K562 (cell line): Measurements from ENCODE around the gene RGS6. TPM values are rescaled to one million over a fixed set of nuclear protein-coding genes. Genes with fewer than 3 reads are reported as not detected.

Experiments used
- ATAC-seq: fragments of 200-7000 bp; cut with Tn5 transposase; 3 replicates; pipeline ENCODE4 v1.9.1; 2020; ENCODE audit warnings: moderate library complexity
- BruUV-seq: library from RNA; stranded (reverse); fragments of 400-500 nt; replicated peaks from 2 replicates; lab custom pipeline; 2021; lab: Mats Ljungman, UMichigan
- CTCF ChIA-PET: fragments of 300-600 bp; formaldehyde crosslinking; extraction: SDS; loops from one replicate; lab custom pipeline; 2021; ENCODE audit warnings: low intra/inter-chr PET ratio; lab: Yijun Ruan, JAX
- POLR2A ChIA-PET: fragments of 300-600, 350-650 bp; sonication (Branson Sonifier 250); formaldehyde crosslinking; extraction: SDS; loops from one replicate; lab custom pipeline; 2021; ENCODE audit warnings: antibody characterized with exemption, inconsistent platforms; lab: Yijun Ruan, JAX
- DNase-seq, 4 experiments: peaks; one replicate each; pipeline versions ENCODE4 v3.0.0 to v3.0.0-alpha.2; 2011 to 2018; ENCODE audit warnings: low spot score in 3 of 4, mixed read lengths in 3 of 4; ENCODE audit errors: extremely low read depth in 1 of 4
- FAIRE-seq: peaks from 2 replicates; lab custom pipeline; 2011; peaks lifted over from hg19 to GRCh38; lab: Jason Lieb, UNC
- H2AFZ ChIP-seq: 2 replicates; pipeline ENCODE4 v1.6.0; 2011; ENCODE audit warnings: low read depth, low read length, control low read depth, inconsistent platforms
- H3K27ac ChIP-seq: fragments of 200-600 bp; 3 replicates; pipeline ENCODE4 v1.8.0; 2011; ENCODE audit warnings: low read depth, mild to moderate bottlenecking, control low read depth, inconsistent platforms, low read length, moderate library complexity, mixed read lengths; ENCODE audit errors: extremely low read depth
- H3K27me3 ChIP-seq, 2 experiments: fragments of 300-600 bp in 1 of 2; 2 replicates in 1 of 2; 3 replicates in 1 of 2; pipeline versions ENCODE4 v1.6.0 to v1.8.0; 2011; ENCODE audit warnings: inconsistent platforms in 2 of 2, low read length in 2 of 2, mild to moderate bottlenecking in 1 of 2, mixed read lengths in 1 of 2, moderate library complexity in 1 of 2; ENCODE audit not compliant: control insufficient read depth in 2 of 2, insufficient read depth in 2 of 2
- H3K36me3 ChIP-seq: fragments of 300-600 bp; 3 replicates; pipeline ENCODE4 v1.8.0; 2011; ENCODE audit warnings: mild to moderate bottlenecking, low read length, inconsistent platforms; ENCODE audit not compliant: control insufficient read depth, insufficient read depth
- H3K4me1 ChIP-seq, 2 experiments: fragments of 200-600 bp in 1 of 2; replicated peaks in 1 of 2; 2 replicates in 1 of 2; 3 replicates in 1 of 2; pipeline versions ENCODE4 v1.5.1 to v1.8.0; 2011; ENCODE audit warnings: inconsistent platforms in 2 of 2, low read length in 2 of 2, mild to moderate bottlenecking in 1 of 2, mixed read lengths in 1 of 2, moderate library complexity in 1 of 2; ENCODE audit not compliant: control insufficient read depth in 2 of 2, insufficient read depth in 2 of 2
- H3K4me2 ChIP-seq: 2 replicates; pipeline ENCODE4 v1.6.1; 2011; ENCODE audit warnings: low read length, control low read depth, inconsistent platforms, mixed read lengths; ENCODE audit not compliant: insufficient read depth
- H3K4me3 ChIP-seq: fragments of 200-600 bp; sonication (generic), shearing (Covaris generic); 2 replicates; pipeline ENCODE4 v1.5.1; 2016; ENCODE audit warnings: control low read depth, inconsistent platforms
- H3K79me2 ChIP-seq: fragments of 200-600 bp; 3 replicates; pipeline ENCODE4 v1.8.0; 2011; ENCODE audit warnings: low read length, inconsistent platforms; ENCODE audit not compliant: control insufficient read depth, insufficient read depth
- H3K9ac ChIP-seq, 2 experiments: 2 replicates each; pipeline versions ENCODE4 v1.6.0 to v1.6.1; 2011; ENCODE audit warnings: low read depth in 2 of 2, low read length in 2 of 2, control low read depth in 1 of 2, inconsistent platforms in 1 of 2, mild to moderate bottlenecking in 1 of 2, mixed read lengths in 1 of 2; ENCODE audit not compliant: insufficient read depth in 1 of 2
- H3K9me1 ChIP-seq: one replicate; pipeline ENCODE4 v1.6.0; 2011; ENCODE audit warnings: inconsistent platforms, mild to moderate bottlenecking, low read length, moderate library complexity; ENCODE audit not compliant: control insufficient read depth, insufficient read depth
- H3K9me3 ChIP-seq: replicated peaks from 2 replicates; pipeline ENCODE4 v1.5.1; 2011; ENCODE audit warnings: low read depth, low read length, inconsistent platforms; ENCODE audit not compliant: control insufficient read depth, insufficient read depth
- H4K20me1 ChIP-seq: replicated peaks from 2 replicates; pipeline ENCODE4 v1.6.1; 2011; ENCODE audit warnings: low read length, inconsistent platforms, mixed read lengths; ENCODE audit not compliant: control insufficient read depth, insufficient read depth
- ATF7 ChIP-seq: fragments of 450-650 bp; IDR thresholded peaks from 2 replicates; pipeline ENCODE4 v1.7.1; 2014; ENCODE audit warnings: mild to moderate bottlenecking, moderate library complexity
- CHD4 ChIP-seq: fragments of 200-600 bp; sonication (generic); IDR thresholded peaks from 3 replicates; pipeline ENCODE4 v1.6.1; 2012; ENCODE audit warnings: low read depth, mild to moderate bottlenecking, mixed read lengths, low read length, inconsistent platforms; ENCODE audit not compliant: insufficient read depth, insufficient replicate concordance, poor library complexity, severe bottlenecking
- CTCFL ChIP-seq: IDR thresholded peaks from 2 replicates; pipeline ENCODE4 v1.6.1; 2011; ENCODE audit warnings: borderline replicate concordance, low read depth, mild to moderate bottlenecking, moderate library complexity, low read length; ENCODE audit not compliant: insufficient read depth, poor library complexity, severe bottlenecking
- E2F6 ChIP-seq, 2 experiments: IDR thresholded peaks; 2 replicates each; pipeline ENCODE4 v1.6.1; 2011; ENCODE audit warnings: borderline replicate concordance in 1 of 2, control low read depth in 1 of 2, low read depth in 1 of 2, low read length in 1 of 2, mild to moderate bottlenecking in 1 of 2, mixed read lengths in 1 of 2, moderate library complexity in 1 of 2; ENCODE audit not compliant: insufficient read depth in 1 of 2, insufficient read length in 1 of 2, poor library complexity in 1 of 2, severe bottlenecking in 1 of 2; ENCODE audit errors: extremely low read depth in 1 of 2
- NUFIP1 ChIP-seq: fragments of 450-650 bp; IDR thresholded peaks from 2 replicates; pipeline ENCODE4 v1.6.1; 2018; ENCODE audit not compliant: partially characterized antibody
- PKNOX1 ChIP-seq: fragments of 450-650 bp; IDR thresholded peaks from 2 replicates; pipeline ENCODE4 v1.6.1; 2016
- POLR3G ChIP-seq: IDR thresholded peaks from 2 replicates; pipeline ENCODE4 v1.6.1; 2011; ENCODE audit not compliant: insufficient read length, insufficient replicate concordance; ENCODE audit errors: extremely low read depth
- RNF2 ChIP-seq: sonication (generic); IDR thresholded peaks from 2 replicates; pipeline ENCODE4 v1.6.1; 2016
- SAFB2 ChIP-seq: fragments of 200-400 bp; formaldehyde crosslinking; IDR thresholded peaks from 2 replicates; pipeline ENCODE4 v1.6.1; 2018; ENCODE audit warnings: borderline replicate concordance, low read length, low read depth, moderate library complexity; ENCODE audit not compliant: severe bottlenecking
- SIN3B ChIP-seq: fragments of 450-650 bp; IDR thresholded peaks from 2 replicates; pipeline ENCODE4 v1.6.1; 2017; ENCODE audit warnings: low read depth, mild to moderate bottlenecking, moderate library complexity
- ZBTB33 ChIP-seq: sonication (generic); formaldehyde crosslinking; IDR thresholded peaks from 2 replicates; pipeline ENCODE4 v1.8.1; 2023; ENCODE audit warnings: mild to moderate bottlenecking, missing genetic modification reagents
- ZC3H4 ChIP-seq: sonication (generic); formaldehyde crosslinking; IDR thresholded peaks from 2 replicates; pipeline ENCODE4 v1.9.0; 2021; ENCODE audit warnings: missing genetic modification reagents, borderline replicate concordance
- ZFX ChIP-seq: sonication (generic); formaldehyde crosslinking; IDR thresholded peaks from 2 replicates; pipeline ENCODE4 v1.8.0; 2022; ENCODE audit warnings: mild to moderate bottlenecking, missing genetic modification reagents, moderate library complexity
- ZNF778 ChIP-seq: fragments of 450-650 bp; formaldehyde crosslinking; IDR thresholded peaks from 2 replicates; pipeline ENCODE4 v1.4.0; 2020; ENCODE audit warnings: mild to moderate bottlenecking, moderate library complexity
- WGBS: fragments of 100-300 bp; shearing (Covaris generic); methylation state at CpG from one replicate; pipeline ENCODE4 v1.1.6; 2016; ENCODE audit warnings: low coverage, mixed read lengths; ENCODE audit not compliant: insufficient coverage; ENCODE audit errors: missing lambda C conversion rate; 5-methylcytosine and 5-hydroxymethylcytosine counted together
- in situ Hi-C: fragments of 300-500 bp; cut with MboI; formaldehyde crosslinking; loops from 4 replicates; pipeline ENCODE4 v1.15.0; 2018; ENCODE audit warnings: inconsistent platforms, mixed read lengths
- intact Hi-C: fragments of 100-400 bp; cut with micrococcal nuclease; formaldehyde crosslinking; loops from 2 replicates; pipeline ENCODE4 v1.14.2; 2022
- polyA plus RNA-seq, 8 experiments: library from polyadenylated mRNA; depleted of rRNA in 4 of 8; stranded (reverse) in 5 of 8; unstranded in 3 of 8; fragments of >200 nt; fragmentation: Nextera tagmentation in 2 of 8; fragmentation: Illumina TruSeq in 1 of 8; extraction: Ambion mirVana in 2 of 8; extraction: Trizol in 1 of 8; gene quantifications; 2 replicates each; pipeline versions ENCODE4 v1.2.1 to v1.2.3, GENCODE V29; 2011 to 2014; ENCODE audit warnings: inconsistent platforms in 1 of 8, missing spikeins in 1 of 8
- total RNA-seq, 7 experiments: library from RNA; depleted of rRNA in 6 of 7; stranded (reverse); fragments of >200 nt in 6 of 7; fragmentation: Illumina TruSeq in 2 of 7; extraction: Trizol in 2 of 7; gene quantifications; 2 replicates each; pipeline versions ENCODE4 v1.2.1 to v1.2.3, GENCODE V29; 2011 to 2021; ENCODE audit warnings: low replicate concordance in 1 of 7

RGS6 gene
- total and polyA plus RNA-seq, 9 of the 15 experiments (the other 6 are each of a cell fraction or from before 2014, with no cell fraction given), result not detected

DNA sequence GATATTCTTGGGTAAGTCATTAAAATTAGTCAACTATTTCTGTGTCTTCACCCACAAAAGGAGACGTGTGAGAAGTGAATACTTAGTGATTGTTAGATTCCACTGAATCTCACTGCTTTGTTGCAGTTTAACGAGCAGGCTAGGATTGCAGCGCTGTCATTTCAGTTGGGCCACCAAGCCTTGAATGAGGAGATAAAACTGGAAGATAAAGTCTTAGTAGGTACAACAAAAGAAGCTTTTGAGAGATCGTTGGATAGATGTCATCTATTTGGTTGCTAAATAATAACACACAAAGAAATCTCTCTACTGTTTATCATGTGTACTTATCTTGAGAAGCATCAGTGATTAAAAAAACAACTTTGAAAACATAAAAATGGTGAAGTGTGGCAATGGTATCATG is 132.3 kb downstream of the RGS6 start:
- Histone ChIP-seq H3K4me2 (no peak overlapping the region), H3K4me1 (no peaks in the 10 kb centered on the region), H3K27me3 (no peaks in the 10 kb centered on the region), H4K20me1 (no peaks in the 10 kb centered on the region), H3K9me1 (no peaks in the 10 kb centered on the region), H2AFZ (no peak overlapping the region), H3K79me2 (no peaks in the 10 kb centered on the region), H3K36me3 (no peaks in the 10 kb centered on the region), H3K9me3 (no peaks in the 10 kb centered on the region), H3K9ac (no peak overlapping the region), H3K27ac (no peak overlapping the region), H3K4me3 (no peak overlapping the region)
- FAIRE-seq, result no peak
- ATAC-seq, result no peak
- no peak for DNase-seq
- CTCF ChIA-PET, result no interaction called here
- POLR2A ChIA-PET, result no interaction called here
- BruUV-seq, result no TSS peak
- intact Hi-C loops (no loop called here), in situ Hi-C loops (no loop called here)
- WGBS, result 0% methylated on average over 4 of the region's 4 CpGs
- TF ChIP-seq RNF2 (no peak), ZBTB33 (CRISPR knock-in tag) (no peak), NUFIP1 (no peak), POLR3G (no peak), E2F6 (IDR thresholded peaks at IDR 0.05; ENCODE audit: borderline replicate concordance in 1 of 2, extremely low read depth in 1 of 2, insufficient read depth in 1 of 2, insufficient read length in 1 of 2, low read depth in 1 of 2, low read length in 1 of 2, poor library complexity in 1 of 2, severe bottlenecking in 1 of 2) (no peak), CTCFL (no peak), ATF7 (no peak), ZFX (CRISPR knock-in tag) (no peak), PKNOX1 (no peak), SAFB2 (no peak), ZC3H4 (no peak), ZNF778 (CRISPR knock-in tag) (no peak), SIN3B (no peak), CHD4 (no peak)
